Stomach (tissue), 9 donors: ENCODE measurements around the gene CDH5. TPM values are rescaled to one million over a fixed set of nuclear protein-coding genes. Genes with fewer than 3 reads are reported as not detected.

Experiments used
- DNase-seq, 2 donors: peaks; one replicate each; pipeline versions ENCODE4 v3.0.0 to v3.0.0-alpha.2; 2013 to 2019
- H3K27ac ChIP-seq, 5 donors: fragments of 200-600 bp in 4 of 5; sonication (generic) in 4 of 5; one replicate each; pipeline ENCODE4 v1.5.1; 2013 to 2019; ENCODE audit warnings: mild to moderate bottlenecking in 1 of 5, moderate library complexity in 1 of 5
- H3K27me3 ChIP-seq, 3 donors: fragments of 200-600 bp; sonication (generic); one replicate each; pipeline ENCODE4 v1.5.1; 2017 to 2019; ENCODE audit warnings: mixed run types in 1 of 3
- H3K36me3 ChIP-seq, 4 donors: fragments of 200-600 bp; sonication (generic); 1 replicate in 3 of 4; 2 replicates in 1 of 4; pipeline ENCODE4 v1.5.1; 2016 to 2019
- H3K4me1 ChIP-seq, 4 donors: fragments of 200-600 bp; sonication (generic); one replicate each; pipeline ENCODE4 v1.5.1; 2016 to 2019
- H3K4me3 ChIP-seq, 4 donors: fragments of 200-600 bp; sonication (generic) in 3 of 4; one replicate each; pipeline ENCODE4 v1.5.1; 2016 to 2019; ENCODE audit warnings: mild to moderate bottlenecking in 1 of 4
- H3K9me3 ChIP-seq, 4 donors: fragments of 200-600 bp; sonication (generic); one replicate each; pipeline ENCODE4 v1.5.1; 2016 to 2019
- CTCF ChIP-seq, 7 experiments: fragments of 450-650 bp in 4 of 7; fragments of 200-600 bp in 3 of 7; sonication (generic) in 3 of 7; IDR thresholded peaks; one replicate each; pipeline ENCODE4 v1.5.1; 2016 to 2019; ENCODE audit warnings: antibody characterized with exemption in 7 of 7, control low read depth in 2 of 7, mild to moderate bottlenecking in 1 of 7
- EP300 ChIP-seq: sonication (generic); formaldehyde crosslinking; IDR thresholded peaks from one replicate; pipeline ENCODE4 v1.6.1; 2017; ENCODE audit warnings: antibody characterized with exemption
- POLR2A ChIP-seq, 4 donors: fragments of 450-650 bp; IDR thresholded peaks; one replicate each; pipeline ENCODE4 v1.6.1; 2016; ENCODE audit warnings: antibody characterized with exemption in 4 of 4, control low read depth in 2 of 4, mild to moderate bottlenecking in 1 of 4, moderate library complexity in 1 of 4
- POLR2AphosphoS5 ChIP-seq, 3 donors: sonication (generic); formaldehyde crosslinking; IDR thresholded peaks; one replicate each; pipeline ENCODE4 v1.6.1; 2016; ENCODE audit warnings: antibody characterized with exemption in 3 of 3
- WGBS, 5 donors: extraction: QIAGEN DNeasy Blood & Tissue Kit in 3 of 5; methylation state at CpG; one replicate each; pipeline versions ENCODE4 v1.1.5 to v1.1.7; 2013 to 2018; 5-methylcytosine and 5-hydroxymethylcytosine counted together
- intact Hi-C: fragments of 100-400 bp; cut with DNase I; formaldehyde crosslinking; loops from one replicate; pipeline ENCODE4 v1.15.1; 2023; ENCODE audit warnings: low total_unique reads
- polyA plus RNA-seq, 3 donors: library from polyadenylated mRNA; stranded (reverse); fragments of 200-250 nt; gene quantifications; one replicate each; pipeline ENCODE4 v1.2.3, GENCODE V29; 2013
- total RNA-seq, 5 donors: library from RNA; depleted of rRNA; stranded (reverse); fragments of >200 nt; gene quantifications; one replicate each; pipeline versions ENCODE4 v1.1.0 to v1.2.3, GENCODE V29; 2014 to 2016
- donor health status: healthy with polysubstance abuse.
- donor health status: Bipolar disorder and iron deficiency.
- donor health status: healthy.

The CDH5 gene
- total and polyA plus RNA-seq, 8 donors: 2.4 to 46.9 (median 17.2) TPM

- TF ChIP-seq EP300 (no peak), CTCF (IDR thresholded peaks at IDR 0.05) (no peak), POLR2A (IDR thresholded peaks at IDR 0.05) (no peak), POLR2AphosphoS5 (IDR thresholded peaks at IDR 0.05) (no peak)
- 6 to 19% (median 9%) methylated on average over 17 to 56 of the region's 56 CpGs for WGBS, 5 donors
- H3K4me3 ChIP-seq: peak overlapping the region; percentile 35 to 67 (median 40)
- H3K4me1 ChIP-seq: peaks cover 18 to 29% (median 23%) of the 10 kb centered on the region in 4 donors
- DNase-seq: peak in 1 of 2 donors; percentile 65
- no peak overlapping the region for H3K27ac ChIP-seq
- H3K36me3 ChIP-seq: no peaks in the 10 kb centered on the region
- peaks cover 15 to 87% (median 40%) of the 10 kb centered on the region in 3 donors for H3K27me3 ChIP-seq
- intact Hi-C loops: no loop called here
- no peaks in the 10 kb centered on the region for H3K9me3 ChIP-seq
Observed at GRCh38 chr16:66426112-66427035, 59.9 kb downstream of the CDH5 start.

DNA sequence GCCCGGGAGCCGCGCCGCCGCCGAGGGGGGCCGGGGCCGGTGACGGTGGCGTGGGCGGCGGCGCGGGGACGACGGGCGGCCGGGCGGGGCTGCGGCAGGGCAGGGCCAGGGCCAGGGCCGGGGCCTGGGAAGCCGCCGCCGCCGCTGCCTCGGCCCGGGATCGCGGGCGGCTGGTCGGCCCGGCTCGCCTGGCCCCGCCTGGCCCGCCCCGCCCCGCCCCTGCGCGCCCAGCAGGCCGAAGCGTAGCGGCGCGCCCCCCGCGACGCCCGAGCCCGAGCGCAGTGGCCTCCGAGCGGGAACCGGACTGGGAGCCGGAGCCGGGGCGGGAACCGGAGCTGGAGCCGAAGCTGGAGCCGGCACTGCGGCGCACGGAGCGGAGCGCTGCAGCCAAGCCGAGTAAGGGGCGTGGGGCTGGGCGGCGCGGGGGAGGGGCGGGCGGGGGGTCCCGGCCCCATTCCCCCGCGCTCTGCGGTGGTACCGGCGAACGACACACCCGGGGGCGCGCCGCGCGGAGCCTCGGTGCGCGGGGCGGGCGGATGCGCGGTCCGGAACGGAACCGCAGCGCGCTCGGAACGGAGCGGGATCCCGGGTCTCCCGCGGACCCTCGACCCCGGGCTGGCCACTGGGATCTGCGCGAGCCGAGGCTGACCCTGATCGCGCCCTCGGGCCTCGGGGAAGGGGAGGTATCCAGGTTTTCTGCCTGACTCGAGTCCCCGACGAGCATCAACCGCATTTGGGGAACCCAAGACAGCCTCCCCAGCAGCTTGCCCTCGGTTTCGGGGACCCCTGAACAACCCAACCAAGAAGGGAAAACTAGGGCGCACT is 60.8 kb downstream of the CDH5 start, which contains the start of gene BEAN1:
Gene BEAN1, plus strand, starts transcription at position 260 of the 825 bp plus-strand sequence. CDS start 10,382 bp downstream, outside the sequence.
- Histone ChIP-seq H3K4me3 (peak within 1 kb of the TSS; percentile 45 to 67 (median 53)), H3K36me3 (no peaks in the 10 kb centered on the region), H3K9me3 (no peaks in the 10 kb centered on the region), H3K4me1 (peaks cover 18 to 29% (median 23%) of the 10 kb centered on the region in 4 donors), H3K27ac (no peak within 1 kb of the TSS), H3K27me3 (peaks cover 15 to 87% (median 40%) of the 10 kb centered on the region in 3 donors)
- intact Hi-C loops: no loop called here
- peak in 1 of 2 donors; percentile 83 for DNase-seq
- no peak for TF ChIP-seq POLR2AphosphoS5 (IDR thresholded peaks at IDR 0.05)
- TF ChIP-seq CTCF (IDR thresholded peaks at IDR 0.05): no peak
- TF ChIP-seq POLR2A (IDR thresholded peaks at IDR 0.05): no peak
- TF ChIP-seq EP300: no peak
- WGBS, 5 donors: 0 to 2% (median 1%) methylated on average over 9 to 118 of the region's 118 CpGs

DNA sequence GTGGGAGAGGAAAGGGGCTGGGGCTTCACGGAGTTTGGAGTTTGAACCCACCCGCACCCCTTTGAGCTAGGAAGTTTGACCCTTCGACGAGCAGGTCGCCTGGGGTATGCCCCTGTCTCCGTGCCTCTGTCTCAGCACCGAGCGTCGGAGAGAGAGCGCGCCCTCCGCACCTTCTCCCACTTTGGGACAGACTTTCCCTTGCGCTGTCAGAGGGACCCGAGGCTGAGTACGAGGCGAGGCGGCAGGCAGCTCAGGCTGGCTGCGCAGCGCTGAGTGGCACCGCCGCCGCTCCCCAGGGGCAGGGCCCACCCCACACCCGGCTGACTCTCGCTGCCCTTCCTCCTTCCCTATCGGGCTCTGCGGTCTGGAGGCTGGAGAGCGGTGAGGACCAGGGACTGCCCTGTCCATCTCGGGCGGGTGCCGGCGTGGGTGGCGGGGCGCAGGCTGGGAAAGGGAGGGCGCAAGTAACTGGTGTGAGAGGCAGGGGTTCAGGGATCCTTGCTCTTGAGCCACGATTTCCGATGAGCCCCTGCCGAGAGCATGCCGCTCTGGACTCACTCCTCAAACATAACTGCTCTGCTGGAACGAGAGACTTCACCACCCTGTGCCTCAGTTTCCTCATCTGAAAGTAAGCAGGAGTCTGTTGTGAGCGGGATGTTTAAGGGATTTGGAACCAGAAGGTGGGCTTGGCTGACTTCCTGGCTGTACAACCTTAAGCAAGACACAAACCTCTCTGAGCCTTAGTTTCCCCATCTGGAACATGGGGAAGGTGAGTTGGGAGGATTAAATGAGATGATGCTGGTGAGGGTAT is 61.6 kb downstream of the CDH5 start:
- intact Hi-C loops: no loop called here
- no peaks in the 10 kb centered on the region for H3K36me3 ChIP-seq
- peak in 1 of 2 donors; percentile 65 for DNase-seq
- H3K27me3 ChIP-seq: peaks cover 15 to 92% (median 40%) of the 10 kb centered on the region in 3 donors
- TF ChIP-seq EP300: no peak
- TF ChIP-seq POLR2A (IDR thresholded peaks at IDR 0.05): no peak
- TF ChIP-seq CTCF (IDR thresholded peaks at IDR 0.05): no peak
- no peak for TF ChIP-seq POLR2AphosphoS5 (IDR thresholded peaks at IDR 0.05)
- 3 to 5% (median 3%) methylated on average over 30 to 40 of the region's 40 CpGs for WGBS, 5 donors
- H3K27ac ChIP-seq: no peak overlapping the region
- H3K4me3 ChIP-seq: peak overlapping the region; percentile 45 to 67 (median 53)
- no peaks in the 10 kb centered on the region for H3K9me3 ChIP-seq
- peaks cover 18 to 29% (median 23%) of the 10 kb centered on the region in 4 donors for H3K4me1 ChIP-seq
